ENCODE measurements around the gene PRKAR2B. TPM values are rescaled to one million over a fixed set of nuclear protein-coding genes. Genes with fewer than 3 reads are reported as not detected.

The PRKAR2B gene
- total RNA-seq, 4 donors from 2014 or later = 33.1 to 54.6 (median 51.5) TPM

DNA sequence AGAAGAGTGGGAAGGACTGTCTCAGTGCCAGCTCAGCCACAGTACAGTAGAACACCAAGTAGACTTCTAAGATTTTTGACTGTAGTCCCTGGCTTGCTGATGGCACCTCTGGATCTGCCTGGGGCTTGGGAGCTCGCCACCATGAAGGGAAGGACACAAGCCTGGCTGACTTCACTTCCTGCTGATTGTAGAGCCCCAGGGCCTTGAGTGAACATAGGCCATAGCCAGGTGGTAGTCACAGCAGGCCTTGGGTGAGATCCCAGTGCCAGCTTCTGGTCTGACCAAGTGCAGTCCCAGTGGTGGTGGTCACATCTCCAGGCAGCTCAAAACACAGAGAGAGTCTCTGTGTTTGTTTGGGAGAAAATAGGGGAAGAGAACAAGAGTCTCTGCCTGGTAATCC, 66.7 kb downstream of the PRKAR2B start:
- no peak overlapping the region for H3K27ac ChIP-seq
- H3K4me3 ChIP-seq = no peak overlapping the region
- no peak for DNase-seq (ENCODE audit: low spot score in 2 of 2)
- H3K9me3 ChIP-seq = no peaks in the 10 kb centered on the region
- 80 to 83% methylated on average over 1 of the region's 1 CpG for WGBS, 2 donors
- H3K27me3 ChIP-seq = no peaks in the 10 kb centered on the region
- H3K36me3 ChIP-seq = no peaks in the 10 kb centered on the region
- no peaks in the 10 kb centered on the region for H3K4me1 ChIP-seq
- TF ChIP-seq EP300 (IDR thresholded peaks at IDR 0.05) (no peak), CTCF (IDR thresholded peaks at IDR 0.05) (no peak), POLR2A (IDR thresholded peaks at IDR 0.05) (no peak)

GRCh38 chr7:107113866-107114265, 69.4 kb downstream of the PRKAR2B start:
- no peak for TF ChIP-seq CTCF (IDR thresholded peaks at IDR 0.05)
- no peak for TF ChIP-seq EP300 (IDR thresholded peaks at IDR 0.05)
- TF ChIP-seq POLR2A (IDR thresholded peaks at IDR 0.05) = no peak
- Histone ChIP-seq H3K27ac (no peak overlapping the region), H3K4me1 (peaks cover 0 to 6% (median 3%) of the 10 kb centered on the region in 4 donors), H3K9me3 (no peaks in the 10 kb centered on the region), H3K36me3 (no peaks in the 10 kb centered on the region), H3K27me3 (no peaks in the 10 kb centered on the region), H3K4me3 (no peak overlapping the region)
- DNase-seq (ENCODE audit: low spot score in 2 of 2) = no peak
- 65 to 69% methylated on average over 5 of the region's 5 CpGs for WGBS, 2 donors

DNA sequence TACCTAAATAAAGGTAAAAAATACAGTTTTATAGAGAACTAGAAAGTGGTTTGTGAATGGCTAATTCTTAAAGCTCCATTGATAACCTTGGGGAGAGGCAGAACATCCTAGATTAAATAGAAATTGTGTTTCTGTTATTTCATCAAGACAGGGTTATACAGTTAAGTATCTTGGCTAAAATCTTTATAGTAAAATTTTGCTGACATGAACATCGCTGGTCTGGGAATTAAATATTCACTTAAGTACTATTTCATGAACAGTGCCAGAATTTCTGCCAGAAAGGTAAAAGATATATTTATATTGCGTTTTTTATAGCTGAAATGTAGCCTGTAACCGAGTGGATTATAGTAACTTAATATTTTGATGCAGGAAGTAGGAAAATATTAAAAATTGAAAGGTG, 70.6 kb downstream of the PRKAR2B start:
- Histone ChIP-seq H3K4me3 (no peak overlapping the region), H3K27ac (no peak overlapping the region), H3K36me3 (no peaks in the 10 kb centered on the region), H3K27me3 (no peaks in the 10 kb centered on the region), H3K9me3 (no peaks in the 10 kb centered on the region), H3K4me1 (peaks cover 0 to 6% (median 3%) of the 10 kb centered on the region in 4 donors)
- DNase-seq (ENCODE audit: low spot score in 2 of 2) = no peak
- WGBS, 2 donors = 62 to 69% methylated on average over 3 of the region's 3 CpGs
- no peak for TF ChIP-seq EP300 (IDR thresholded peaks at IDR 0.05)
- no peak for TF ChIP-seq POLR2A (IDR thresholded peaks at IDR 0.05)
- TF ChIP-seq CTCF (IDR thresholded peaks at IDR 0.05) = no peak

GRCh38 chr7:107115762-107116540, 71.4 kb downstream of the PRKAR2B start:
- no peaks in the 10 kb centered on the region for H3K9me3 ChIP-seq
- H3K4me3 ChIP-seq = no peak overlapping the region
- no peak overlapping the region for H3K27ac ChIP-seq
- no peaks in the 10 kb centered on the region for H3K36me3 ChIP-seq
- 68 to 70% methylated on average over 7 of the region's 7 CpGs for WGBS, 2 donors
- peaks cover 0 to 6% (median 3%) of the 10 kb centered on the region in 4 donors for H3K4me1 ChIP-seq
- TF ChIP-seq POLR2A (IDR thresholded peaks at IDR 0.05) (no peak), EP300 (IDR thresholded peaks at IDR 0.05) (no peak), CTCF (IDR thresholded peaks at IDR 0.05) (no peak)
- H3K27me3 ChIP-seq = no peaks in the 10 kb centered on the region
- no peak for DNase-seq (ENCODE audit: low spot score in 2 of 2)

DNA sequence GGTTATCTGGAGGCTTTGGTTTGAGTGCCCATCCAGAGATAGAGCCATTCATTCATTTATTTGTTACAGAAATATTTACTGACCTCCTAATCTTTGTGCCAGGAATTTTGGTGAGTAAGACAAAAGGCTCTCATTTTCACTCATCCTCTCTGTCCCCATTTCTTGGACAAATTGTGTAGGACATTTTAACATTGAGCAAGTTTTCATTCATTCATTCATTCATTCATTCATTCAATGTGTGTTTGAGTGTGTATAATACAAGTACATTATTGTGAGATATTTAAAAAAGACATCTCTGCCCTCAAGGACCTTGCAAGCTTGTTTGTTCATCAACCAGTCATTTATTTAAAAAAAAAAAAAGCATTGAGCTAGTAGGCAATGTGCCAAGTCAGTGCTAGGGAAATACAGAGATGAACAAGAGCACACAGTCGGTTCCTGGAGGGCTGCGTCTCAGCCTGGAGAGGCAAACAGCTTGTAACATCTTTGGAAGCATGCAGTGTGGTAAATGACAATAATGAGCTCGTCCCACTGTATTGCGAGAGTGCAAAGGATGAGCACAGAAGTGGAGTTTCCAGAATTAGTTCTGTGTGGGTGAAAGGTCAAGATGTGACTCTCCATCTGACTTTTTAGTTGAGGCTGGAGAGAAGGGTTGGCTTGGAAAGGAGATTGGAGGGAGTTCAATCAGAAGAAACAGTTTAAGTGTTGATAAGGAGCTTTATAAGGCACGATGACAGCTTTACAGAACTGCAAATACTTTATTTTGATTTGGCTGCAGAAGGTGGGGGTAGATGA, 73.8 kb downstream of the PRKAR2B start:
- peaks cover 0 to 6% (median 3%) of the 10 kb centered on the region in 4 donors for H3K4me1 ChIP-seq
- no peaks in the 10 kb centered on the region for H3K27me3 ChIP-seq
- no peak overlapping the region for H3K27ac ChIP-seq
- no peak overlapping the region for H3K4me3 ChIP-seq
- no peak for TF ChIP-seq POLR2A (IDR thresholded peaks at IDR 0.05)
- no peak for TF ChIP-seq CTCF (IDR thresholded peaks at IDR 0.05)
- no peak for TF ChIP-seq EP300 (IDR thresholded peaks at IDR 0.05)
- H3K36me3 ChIP-seq = no peaks in the 10 kb centered on the region
- 26% methylated on average over 5 of the region's 5 CpGs for WGBS, 2 donors
- DNase-seq (ENCODE audit: low spot score in 2 of 2) = no peak
- H3K9me3 ChIP-seq = no peaks in the 10 kb centered on the region

Measured in tibial nerve (tissue), 4 donors.